ENCODE results near the gene DIS3L2.

The DIS3L2 gene

DNA sequence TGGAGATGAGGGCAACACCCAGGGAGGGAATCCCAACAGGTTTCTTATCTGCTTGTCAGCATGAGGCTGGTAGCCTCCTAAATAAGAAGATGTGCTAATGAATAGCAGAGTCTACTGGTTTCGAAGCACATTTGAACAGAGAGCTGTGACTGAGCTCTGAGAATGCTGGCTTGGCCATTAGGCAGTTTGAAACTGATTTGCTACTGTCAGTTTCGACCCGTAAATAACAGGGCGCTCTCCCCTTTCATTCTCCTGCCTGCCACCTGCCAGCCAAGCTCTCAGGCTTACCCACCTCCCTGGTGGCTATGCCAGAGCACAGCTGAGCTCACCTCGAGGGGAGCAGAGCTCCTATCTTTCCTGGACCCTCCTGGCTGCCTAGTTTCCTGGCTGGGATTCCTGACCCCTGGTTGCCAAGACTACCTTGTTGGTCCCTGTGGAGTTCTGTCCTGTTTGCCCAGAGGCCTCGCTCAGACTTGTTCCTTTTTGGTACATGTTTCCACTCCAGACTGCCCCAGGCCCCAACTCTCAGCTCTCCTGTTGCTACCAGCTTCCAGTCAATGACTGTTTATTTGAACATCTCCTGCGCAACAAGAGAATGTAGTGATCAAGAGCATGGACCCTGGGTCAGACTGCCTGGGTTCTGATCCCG lies 314.7 kb downstream of the DIS3L2 start:
- peak; percentile 70 for DNase-seq

- DNase-seq = peak; percentile 74
These were observed 315.3 kb downstream of the DIS3L2 start for GRCh38 chr2:232276733-232277313.

DNA sequence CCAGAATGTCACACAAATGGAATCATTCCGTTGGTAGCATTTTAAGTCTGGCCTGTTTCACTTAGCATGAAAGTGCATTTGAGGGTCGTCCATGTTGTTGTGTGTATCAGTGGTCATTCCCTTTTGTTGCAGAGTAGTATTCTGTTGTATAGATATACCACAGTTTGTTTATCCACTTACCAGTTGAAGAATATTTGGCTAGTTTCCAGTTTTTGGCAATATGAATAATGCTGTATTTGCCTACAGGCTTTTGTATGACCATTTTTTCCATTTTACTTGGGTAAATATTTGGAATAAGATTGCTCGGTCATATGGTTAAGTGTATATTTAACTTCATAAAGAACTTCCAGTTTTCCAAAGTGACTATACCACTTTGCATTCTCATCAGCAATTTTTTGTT lies 317.0 kb downstream of the DIS3L2 start:
- no peak for DNase-seq

- no peak for DNase-seq
These were observed 318.8 kb downstream of the DIS3L2 start for GRCh38 chr2:232280341-232280740.

DNA sequence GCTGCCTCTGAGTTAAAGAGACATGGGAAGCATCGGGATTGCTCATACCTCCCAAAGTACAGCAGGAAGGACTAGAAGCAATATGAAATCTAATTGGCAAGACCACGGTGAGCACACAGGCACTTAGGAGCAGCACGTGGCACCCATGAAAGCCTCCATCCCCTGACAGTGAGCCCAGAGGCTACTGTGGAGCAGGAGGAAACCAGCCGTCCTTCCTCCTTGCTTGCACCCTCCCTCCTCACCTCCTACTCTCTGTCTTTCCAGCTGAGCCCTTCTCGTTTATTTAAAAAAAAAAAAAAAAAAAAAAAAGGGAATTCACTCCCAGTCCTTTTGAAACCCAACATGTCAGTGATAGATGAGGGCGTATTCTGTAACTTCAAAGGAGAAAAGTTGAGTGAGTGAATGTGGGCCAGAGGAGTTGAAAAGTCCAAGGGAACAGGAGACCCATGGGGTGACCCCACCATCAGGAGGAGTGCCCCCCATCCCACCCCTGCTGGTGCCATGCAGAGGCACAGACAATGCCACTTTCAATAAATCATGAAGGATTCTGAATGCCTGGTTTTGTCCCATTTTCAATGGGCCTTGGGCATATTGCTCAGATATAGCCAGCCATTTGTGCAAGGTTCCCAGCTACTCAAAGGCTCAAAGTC lies 320.5 kb downstream of the DIS3L2 start:
- no peak for DNase-seq

GRCh38 chr2:232282508-232283055 lies 321.1 kb downstream of the DIS3L2 start:
- DNase-seq = no peak

DNA sequence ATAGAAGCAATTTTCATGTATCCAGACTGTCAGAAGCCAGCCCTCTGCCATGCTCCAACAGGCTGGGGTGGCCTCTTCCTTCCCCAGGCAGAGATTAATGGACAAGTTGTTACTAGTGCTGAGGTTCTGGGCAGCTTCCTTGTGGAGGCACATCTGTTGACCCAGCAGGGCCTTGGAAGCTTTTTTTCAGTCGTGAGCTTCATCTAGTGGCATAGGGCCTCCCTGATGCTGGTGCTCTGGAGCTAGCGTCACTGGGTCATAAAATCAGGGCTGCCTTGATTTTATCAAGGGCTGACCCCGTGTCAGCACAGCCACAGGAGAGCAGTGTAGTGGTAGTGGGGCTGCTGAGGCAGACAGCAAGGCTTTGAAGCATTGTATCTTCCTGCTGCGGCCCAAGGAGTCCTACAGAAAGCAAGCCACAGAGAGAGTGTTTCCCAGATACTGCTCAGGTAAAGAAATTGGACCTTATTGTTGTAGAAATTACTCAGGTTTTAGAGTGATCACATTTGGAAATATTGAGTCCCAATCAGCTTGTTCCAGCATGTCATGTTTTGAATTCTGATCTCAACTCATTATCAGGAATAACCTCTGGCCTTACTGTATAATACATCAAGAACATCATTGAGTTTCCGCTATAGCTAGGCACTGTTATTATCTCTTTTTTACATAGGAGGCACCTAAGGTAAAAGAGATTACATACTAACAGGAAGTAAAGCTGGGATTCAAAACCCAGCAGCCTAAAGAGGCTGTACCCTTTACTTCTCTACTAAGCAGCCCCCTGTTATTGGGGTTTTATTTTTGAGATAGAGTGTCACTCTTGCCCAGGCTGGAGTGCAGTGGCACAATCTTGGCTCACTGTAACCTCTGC lies 324.7 kb downstream of the DIS3L2 start:
- DNase-seq = peak; percentile 37

DNA sequence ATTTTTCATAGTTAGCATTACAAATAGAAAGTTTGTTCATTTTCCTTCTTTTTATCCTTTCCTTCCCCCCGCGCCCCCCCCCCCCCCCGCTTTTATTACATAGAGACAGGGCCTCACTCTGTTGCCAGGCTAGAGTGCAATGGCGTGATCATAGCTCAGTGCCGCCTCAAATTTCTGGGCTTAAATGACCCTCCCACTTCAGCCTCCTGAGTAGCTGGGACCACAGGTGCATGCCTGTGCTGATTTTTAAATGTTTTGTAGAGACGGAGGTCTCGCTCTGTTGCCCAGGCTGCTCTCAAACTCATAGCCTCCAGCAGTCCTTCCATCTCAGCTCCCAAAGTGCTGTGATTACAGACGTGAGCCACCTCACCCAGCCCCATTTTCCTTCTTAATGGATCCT lies 325.8 kb downstream of the DIS3L2 start:
- no peak for DNase-seq

GRCh38 chr2:232288489-232289030 lies 327.0 kb downstream of the DIS3L2 start:
- DNase-seq = no peak

DNA sequence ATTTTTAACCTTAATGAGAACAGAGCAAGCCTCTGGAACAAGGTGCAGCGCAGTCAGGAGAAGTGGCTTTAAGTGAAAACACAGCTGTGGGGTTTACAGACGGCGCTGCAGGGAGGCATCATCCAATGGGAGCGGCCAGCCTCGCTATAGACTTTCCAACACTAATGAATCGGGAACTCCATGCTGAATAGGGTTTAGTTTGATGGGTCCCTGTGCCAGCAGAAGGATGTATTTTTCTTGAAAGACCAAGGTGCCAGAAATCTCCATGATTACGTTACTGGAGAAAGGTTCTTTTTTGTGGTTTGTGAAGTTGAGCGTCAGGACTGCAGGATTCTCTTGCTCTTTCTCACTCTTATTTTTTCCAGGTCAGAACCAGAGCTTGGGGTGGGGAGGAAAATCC lies 329.2 kb downstream of the DIS3L2 start:
- no peak for DNase-seq

DNA sequence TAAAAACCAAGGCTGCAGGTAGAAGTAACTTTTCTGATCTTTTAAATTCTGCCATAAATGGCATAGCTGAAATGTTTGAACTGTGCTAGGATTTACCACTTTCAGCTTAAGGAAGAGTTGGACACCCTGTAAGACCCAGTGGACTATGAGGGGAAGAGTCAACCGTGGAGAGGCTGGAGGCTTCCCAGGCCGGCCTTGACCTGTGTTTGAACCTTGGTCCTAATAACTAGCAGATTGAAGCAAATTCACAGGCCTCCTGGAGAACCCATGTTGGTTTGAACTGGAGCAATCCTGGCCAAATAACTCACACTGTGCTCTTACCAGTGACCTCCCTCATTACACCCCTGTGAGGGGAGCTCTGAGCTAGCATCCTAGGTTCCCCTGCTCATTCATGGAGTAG lies 329.8 kb downstream of the DIS3L2 start:
- DNase-seq = no peak

DNA sequence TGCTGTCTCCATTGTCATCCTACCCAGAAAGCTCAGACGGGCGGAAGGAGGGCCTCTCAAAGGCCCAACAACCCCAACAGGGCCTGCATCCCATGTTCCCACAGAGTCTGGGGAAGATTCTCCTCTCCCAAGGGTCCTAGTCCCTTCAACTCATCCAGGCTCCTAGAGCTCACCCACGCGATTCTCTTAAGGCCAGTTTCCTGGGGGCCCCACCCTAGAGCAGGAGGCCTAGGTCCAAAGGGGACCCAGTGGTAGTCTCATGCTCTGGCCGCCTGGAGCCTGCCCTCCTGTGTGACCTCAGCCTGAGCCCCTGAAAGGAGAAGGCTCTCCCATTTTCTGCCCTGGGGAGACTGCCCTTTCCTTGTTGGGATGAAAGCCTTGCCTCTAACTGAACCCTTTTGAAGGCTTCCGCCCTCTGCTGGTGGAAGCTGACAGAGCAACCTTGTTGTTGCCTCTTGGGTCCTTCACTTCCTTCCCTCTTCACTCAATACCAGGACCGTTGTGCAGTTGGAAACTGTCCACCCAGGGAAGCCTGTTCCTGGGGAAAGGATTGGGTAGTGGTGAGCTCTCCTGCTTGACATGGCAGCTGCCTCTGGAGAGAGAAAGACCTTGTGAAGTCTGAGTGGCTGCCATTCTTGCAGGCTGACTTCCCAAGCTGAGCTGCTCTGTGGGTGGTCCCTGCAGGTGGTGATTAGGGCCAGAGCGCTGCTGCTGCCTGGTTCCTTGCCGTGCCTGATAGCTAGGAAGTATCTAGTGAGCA lies 331.1 kb downstream of the DIS3L2 start:
- DNase-seq = no peak

- DNase-seq = no peak
These were observed 331.7 kb downstream of the DIS3L2 start for GRCh38 chr2:232293191-232293590.

DNA sequence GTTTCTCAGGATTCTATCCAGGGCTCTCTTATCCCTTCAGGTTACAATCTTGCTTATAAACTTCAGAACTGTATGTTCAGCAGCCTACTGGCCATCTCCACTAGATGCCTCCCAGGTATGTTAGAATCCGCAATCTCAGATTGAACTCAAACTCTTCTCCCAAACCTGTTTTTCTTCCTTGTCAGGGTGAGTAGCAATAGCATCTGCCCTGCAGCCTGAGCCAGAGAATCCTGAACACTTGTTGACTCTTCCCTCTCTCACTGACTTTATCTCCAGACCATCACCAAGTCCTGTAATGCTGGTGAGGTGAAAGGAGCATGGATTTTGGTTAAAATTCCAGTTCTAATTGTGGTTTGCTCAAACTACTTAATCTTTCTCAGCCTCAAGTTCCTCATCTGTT lies 334.5 kb downstream of the DIS3L2 start:
- DNase-seq = no peak

- DNase-seq = no peak
These were observed 335.4 kb downstream of the DIS3L2 start for GRCh38 chr2:232296776-232297525.

- DNase-seq = no peak
These were observed 337.6 kb downstream of the DIS3L2 start for GRCh38 chr2:232299084-232299483.

DNA sequence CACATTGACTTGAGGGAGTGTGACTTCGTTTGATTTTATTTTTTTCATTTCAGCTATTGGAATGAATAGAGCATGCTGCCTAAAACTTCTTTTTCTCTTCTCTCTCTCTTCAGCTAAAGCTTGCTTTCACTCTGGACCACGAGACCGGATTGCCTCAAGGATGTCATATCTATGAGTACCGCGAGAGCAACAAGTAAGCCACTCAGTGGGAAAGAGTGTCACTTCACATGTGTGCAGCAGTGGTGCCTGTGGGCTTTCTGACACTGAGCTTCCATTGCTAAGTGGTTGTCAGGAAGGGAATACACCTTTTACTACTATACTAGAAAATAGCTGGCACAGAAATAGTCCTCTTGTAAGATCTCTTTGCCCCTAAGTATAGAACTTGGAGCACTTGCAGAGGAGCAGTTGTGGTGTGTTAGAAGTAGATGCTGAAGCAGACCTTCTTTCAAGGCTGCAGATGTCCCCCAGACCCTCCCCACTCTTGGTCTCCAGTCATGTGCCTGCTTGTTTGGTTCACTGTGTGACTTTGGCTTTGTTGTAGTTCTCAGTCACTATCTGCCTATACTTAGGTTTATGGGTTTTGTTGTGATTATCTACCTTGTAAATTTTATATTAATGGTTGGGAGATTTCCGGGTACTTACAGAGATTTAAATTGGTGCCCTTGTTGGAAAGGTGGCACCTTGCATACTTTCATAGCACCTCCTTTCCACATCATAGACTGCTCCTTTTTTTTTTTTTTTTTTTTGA lies 338.6 kb downstream of the DIS3L2 start:
- no peak for DNase-seq

DNA sequence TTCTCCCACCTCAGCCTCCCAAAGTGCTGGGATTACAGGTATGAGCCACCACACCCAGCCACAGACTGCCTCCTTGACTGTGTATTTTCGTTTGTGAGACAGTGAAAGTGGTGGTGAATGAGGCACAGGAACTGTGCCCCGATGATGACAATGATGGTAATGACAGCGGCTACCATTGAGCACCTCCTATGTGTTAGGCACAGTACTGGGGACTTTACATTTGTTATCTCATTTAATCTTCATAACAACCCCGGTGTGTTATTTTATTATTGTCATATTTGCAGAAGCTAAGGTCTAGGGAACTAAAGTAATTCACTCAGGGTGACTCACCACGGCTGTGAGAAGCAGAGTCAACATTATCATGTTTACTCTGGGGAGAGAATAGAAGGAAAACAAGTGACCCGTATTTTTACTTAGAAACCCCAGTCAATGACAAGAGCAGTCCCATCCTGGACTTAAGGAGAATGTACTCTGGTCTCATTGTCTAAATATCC lies 339.4 kb downstream of the DIS3L2 start:
- no peak for DNase-seq

- DNase-seq = no peak
These were observed 342.7 kb downstream of the DIS3L2 start for GRCh38 chr2:232304236-232304635.

GRCh38 chr2:232306741-232307305 lies 345.3 kb downstream of the DIS3L2 start:
- no peak for DNase-seq

Measured in DMS 273 treated with DMSO at 0.1 percent for 48 hours (cell line).